Calu3 (cell line): ENCODE results near the gene CACNA1C. TPM values are rescaled to one million over a fixed set of nuclear protein-coding genes. Genes with fewer than 3 reads are reported as not detected.

ENCODE experiments used
- BruUV-seq: library from RNA; stranded (reverse); fragments of 400-500 nt; replicated peaks from 2 replicates; lab custom pipeline; 2021; lab: Mats Ljungman, UMichigan
- CTCF ChIA-PET: fragments of 300-600 bp; sonication (Branson Sonifier 250); formaldehyde crosslinking; loops from one replicate; lab custom pipeline; 2022; ENCODE audit warnings: antibody characterized with exemption; lab: Charles Lee
- DNase-seq: peaks from one replicate; pipeline ENCODE4 v3.0.0; 2022
- H3K27ac Mint-ChIP-seq: one replicate; pipeline ENCODE4 v1.8.0; 2022; ENCODE audit warnings: mixed read lengths; ENCODE audit not compliant: unreplicated experiment
- H3K27me3 Mint-ChIP-seq: one replicate; pipeline ENCODE4 v1.8.0; 2022; ENCODE audit warnings: mixed read lengths; ENCODE audit not compliant: unreplicated experiment
- H3K36me3 Mint-ChIP-seq: one replicate; pipeline ENCODE4 v1.8.0; 2022; ENCODE audit warnings: mild to moderate bottlenecking, moderate library complexity, mixed read lengths; ENCODE audit not compliant: insufficient read depth, unreplicated experiment
- H3K4me1 Mint-ChIP-seq: one replicate; pipeline ENCODE4 v1.8.0; 2022; ENCODE audit warnings: mild to moderate bottlenecking, low read depth, mixed read lengths; ENCODE audit not compliant: unreplicated experiment
- H3K4me3 Mint-ChIP-seq: one replicate; pipeline ENCODE4 v1.8.0; 2022; ENCODE audit warnings: mild to moderate bottlenecking, low read depth, moderate library complexity, mixed read lengths; ENCODE audit not compliant: unreplicated experiment
- H3K9me3 Mint-ChIP-seq: one replicate; pipeline ENCODE4 v1.8.0; 2022; ENCODE audit warnings: low read depth, mixed read lengths; ENCODE audit not compliant: unreplicated experiment
- intact Hi-C: fragments of 100-400 bp; cut with micrococcal nuclease; formaldehyde crosslinking; loops from one replicate; pipeline ENCODE4 v1.10.0; 2022; ENCODE audit not compliant: unreplicated experiment
- total RNA-seq: library from RNA; stranded (reverse); gene quantifications from 2 replicates; pipeline ENCODE4 v1.2.3, GENCODE V29; 2022
- TF ChIP-seq, protein P1 (sequence below): fragments of 200-600 bp; IDR thresholded peaks from one replicate; pipeline ENCODE4 v1.8.0; 2022; ENCODE audit warnings: antibody characterized with exemption; ENCODE audit not compliant: unreplicated experiment

CACNA1C gene
- total RNA-seq, 1 experiment from 2014 or later: not detected

DNA sequence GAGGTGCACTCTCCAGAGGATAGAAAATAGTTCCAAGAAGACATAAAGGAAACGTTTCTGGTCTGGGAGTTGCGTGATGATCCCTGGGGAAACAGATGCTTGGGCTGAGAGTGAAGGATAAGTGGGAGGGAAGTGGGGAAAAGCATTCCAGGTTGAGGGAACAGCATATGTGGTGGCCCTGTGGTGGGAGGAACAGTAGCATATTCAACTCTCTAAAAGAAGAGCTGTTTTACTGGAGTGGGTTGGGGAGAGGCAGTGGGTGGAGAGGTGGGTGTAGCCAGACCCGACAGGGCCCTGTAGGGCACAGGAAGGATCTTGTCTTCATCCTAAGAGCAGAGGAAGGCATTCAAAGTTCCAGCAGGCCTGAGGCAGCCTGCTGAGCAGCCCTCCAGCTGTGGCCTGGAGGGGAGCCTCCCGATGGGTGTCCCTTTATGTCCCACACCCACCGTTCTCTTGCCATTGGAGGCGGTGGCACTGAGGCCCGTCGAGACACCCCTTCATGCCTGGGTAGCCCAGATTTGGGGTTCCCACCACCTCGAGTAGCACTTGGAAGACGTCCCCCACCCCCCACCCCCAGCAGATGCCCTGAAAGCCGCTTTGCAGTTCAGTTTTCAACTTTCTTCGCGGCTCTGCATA lies 431.5 kb downstream of the CACNA1C start:
- H3K27ac Mint-ChIP-seq: no peak overlapping the region
- intact Hi-C loops: no loop called here
- H3K9me3 Mint-ChIP-seq: no peaks in the 10 kb centered on the region
- CTCF ChIA-PET: no interaction called here
- H3K27me3 Mint-ChIP-seq: no peaks in the 10 kb centered on the region
- no peak for DNase-seq
- H3K4me1 Mint-ChIP-seq: no peaks in the 10 kb centered on the region
- BruUV-seq: no TSS peak
- H3K36me3 Mint-ChIP-seq: no peaks in the 10 kb centered on the region
- no peak overlapping the region for H3K4me3 Mint-ChIP-seq
- TF ChIP-seq, protein P1, sequence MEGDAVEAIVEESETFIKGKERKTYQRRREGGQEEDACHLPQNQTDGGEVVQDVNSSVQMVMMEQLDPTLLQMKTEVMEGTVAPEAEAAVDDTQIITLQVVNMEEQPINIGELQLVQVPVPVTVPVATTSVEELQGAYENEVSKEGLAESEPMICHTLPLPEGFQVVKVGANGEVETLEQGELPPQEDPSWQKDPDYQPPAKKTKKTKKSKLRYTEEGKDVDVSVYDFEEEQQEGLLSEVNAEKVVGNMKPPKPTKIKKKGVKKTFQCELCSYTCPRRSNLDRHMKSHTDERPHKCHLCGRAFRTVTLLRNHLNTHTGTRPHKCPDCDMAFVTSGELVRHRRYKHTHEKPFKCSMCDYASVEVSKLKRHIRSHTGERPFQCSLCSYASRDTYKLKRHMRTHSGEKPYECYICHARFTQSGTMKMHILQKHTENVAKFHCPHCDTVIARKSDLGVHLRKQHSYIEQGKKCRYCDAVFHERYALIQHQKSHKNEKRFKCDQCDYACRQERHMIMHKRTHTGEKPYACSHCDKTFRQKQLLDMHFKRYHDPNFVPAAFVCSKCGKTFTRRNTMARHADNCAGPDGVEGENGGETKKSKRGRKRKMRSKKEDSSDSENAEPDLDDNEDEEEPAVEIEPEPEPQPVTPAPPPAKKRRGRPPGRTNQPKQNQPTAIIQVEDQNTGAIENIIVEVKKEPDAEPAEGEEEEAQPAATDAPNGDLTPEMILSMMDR: no peak

DNA sequence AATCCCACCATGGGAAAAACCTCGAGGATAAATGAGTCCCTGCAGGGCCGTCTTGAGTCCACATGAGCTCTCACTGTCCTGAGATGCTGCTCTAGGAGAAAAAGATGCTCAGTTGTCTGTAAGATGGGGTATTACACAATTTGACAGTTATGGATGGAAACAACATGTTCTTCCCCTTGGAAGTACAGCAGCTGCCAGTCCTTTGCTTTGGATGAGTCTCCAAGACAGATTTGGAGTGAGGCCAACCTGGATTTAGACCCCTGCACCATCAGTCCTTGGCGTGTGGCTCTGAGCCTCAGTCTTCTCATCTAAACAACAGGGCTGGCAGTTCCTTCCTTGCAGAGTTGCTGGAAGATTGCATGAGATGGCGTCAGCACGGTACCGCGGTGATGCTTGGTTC lies 432.9 kb downstream of the CACNA1C start:
- H3K9me3 Mint-ChIP-seq: no peaks in the 10 kb centered on the region
- H3K4me1 Mint-ChIP-seq: no peaks in the 10 kb centered on the region
- intact Hi-C loops: no loop called here
- CTCF ChIA-PET: interaction anchor here (1.6 kb wide), 1 partner anchor 9 kb away, joined by 3 read pairs; no protein-coding TSS in a partner anchor
- H3K27me3 Mint-ChIP-seq: no peaks in the 10 kb centered on the region
- TF ChIP-seq, protein P1: no peak
- no peaks in the 10 kb centered on the region for H3K36me3 Mint-ChIP-seq
- BruUV-seq: no TSS peak
- DNase-seq: no peak
- H3K4me3 Mint-ChIP-seq: no peak overlapping the region
- no peak overlapping the region for H3K27ac Mint-ChIP-seq

DNA sequence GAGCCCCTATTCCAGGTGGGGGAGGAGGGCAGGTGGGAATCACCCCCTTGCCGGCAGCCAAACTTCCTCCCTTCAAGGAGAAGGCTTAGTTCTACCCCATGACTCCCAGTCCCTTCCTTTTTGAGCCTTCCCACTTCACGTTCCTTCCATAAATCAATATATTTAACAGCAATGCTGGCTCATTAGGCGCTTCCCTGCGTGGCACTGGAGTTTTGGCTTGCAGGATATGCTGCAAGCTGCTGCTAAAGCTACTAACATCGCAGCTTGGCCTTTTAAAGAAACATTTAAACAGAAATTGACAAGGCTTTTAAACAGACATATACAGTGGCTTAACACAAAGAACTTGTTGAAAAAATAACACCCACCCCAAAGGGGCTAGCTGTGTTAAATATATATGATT lies 434.0 kb downstream of the CACNA1C start:
- no peak for DNase-seq
- intact Hi-C loops: no loop called here
- Mint-ChIP-seq H3K4me3 (no peak overlapping the region), H3K4me1 (no peaks in the 10 kb centered on the region), H3K27me3 (no peaks in the 10 kb centered on the region), H3K27ac (no peak overlapping the region), H3K36me3 (no peaks in the 10 kb centered on the region), H3K9me3 (no peaks in the 10 kb centered on the region)
- no TSS peak for BruUV-seq
- CTCF ChIA-PET: interaction anchor here (1.6 kb wide), 1 partner anchor 11 kb away, joined by 3 read pairs; no protein-coding TSS in a partner anchor
- TF ChIP-seq, protein P1: no peak

DNA sequence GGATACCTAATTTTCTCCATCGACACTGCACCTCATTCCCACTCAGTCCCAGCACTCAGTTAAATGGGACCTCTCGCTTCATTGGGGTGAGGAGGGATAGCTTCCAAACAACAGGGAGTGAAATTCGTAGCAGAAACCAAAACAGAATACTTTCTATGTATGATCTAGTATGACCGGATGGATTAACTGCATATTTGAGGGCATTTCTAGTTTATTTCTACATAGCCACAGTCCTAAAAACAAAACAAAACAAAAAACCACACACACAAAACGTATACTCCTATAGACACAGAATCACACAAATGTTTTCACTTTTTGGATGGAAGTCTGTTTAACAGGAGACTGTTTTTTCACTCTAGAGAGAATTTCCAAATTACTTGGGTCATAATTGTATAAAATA lies 434.5 kb downstream of the CACNA1C start:
- H3K36me3 Mint-ChIP-seq: no peaks in the 10 kb centered on the region
- CTCF ChIA-PET: no interaction called here
- no TSS peak for BruUV-seq

More for the DNA sequence above, 434.5 kb downstream of the CACNA1C start:
- H3K27me3 Mint-ChIP-seq: no peaks in the 10 kb centered on the region
- H3K27ac Mint-ChIP-seq: no peak overlapping the region
- intact Hi-C loops: no loop called here
- no peak for DNase-seq
- H3K4me1 Mint-ChIP-seq: no peaks in the 10 kb centered on the region
- no peaks in the 10 kb centered on the region for H3K9me3 Mint-ChIP-seq
- TF ChIP-seq, protein P1: no peak
- H3K4me3 Mint-ChIP-seq: no peak overlapping the region
